Lower leg skin (tissue), 3 donors: ENCODE measurements around the gene IMMP2L.

Source experiments
- CTCF ChIP-seq, 3 donors: fragments of 450-650 bp; IDR thresholded peaks; one replicate each; pipeline ENCODE4 v1.5.1; 2016; ENCODE audit warnings: antibody characterized with exemption in 3 of 3, mild to moderate bottlenecking in 3 of 3, moderate library complexity in 2 of 3
- POLR2A ChIP-seq, 2 donors: fragments of 450-650 bp; IDR thresholded peaks; one replicate each; pipeline ENCODE4 v1.6.1; 2016 to 2017; ENCODE audit warnings: antibody characterized with exemption in 2 of 2, mild to moderate bottlenecking in 1 of 2, moderate library complexity in 1 of 2

GRCh38 chr7:111112439-111112838 lies 449.9 kb downstream of the IMMP2L start:
- TF ChIP-seq CTCF (IDR thresholded peaks at IDR 0.05) (no peak), POLR2A (IDR thresholded peaks at IDR 0.05) (no peak)
